HG02885 (cell line): ENCODE data around the gene GEMIN7.
A peak's percentile ranks its signal among the peaks of the same experiment; 100 is the strongest.

Source experiments
- ATAC-seq: cut with Tn5 transposase; IDR thresholded peaks from one replicate; pipeline ENCODE4 v1.9.1; 2021; ENCODE audit warnings: mild to moderate bottlenecking; ENCODE audit not compliant: unreplicated experiment, poor library complexity

The GEMIN7 gene, protein sequence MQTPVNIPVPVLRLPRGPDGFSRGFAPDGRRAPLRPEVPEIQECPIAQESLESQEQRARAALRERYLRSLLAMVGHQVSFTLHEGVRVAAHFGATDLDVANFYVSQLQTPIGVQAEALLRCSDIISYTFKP

DNA sequence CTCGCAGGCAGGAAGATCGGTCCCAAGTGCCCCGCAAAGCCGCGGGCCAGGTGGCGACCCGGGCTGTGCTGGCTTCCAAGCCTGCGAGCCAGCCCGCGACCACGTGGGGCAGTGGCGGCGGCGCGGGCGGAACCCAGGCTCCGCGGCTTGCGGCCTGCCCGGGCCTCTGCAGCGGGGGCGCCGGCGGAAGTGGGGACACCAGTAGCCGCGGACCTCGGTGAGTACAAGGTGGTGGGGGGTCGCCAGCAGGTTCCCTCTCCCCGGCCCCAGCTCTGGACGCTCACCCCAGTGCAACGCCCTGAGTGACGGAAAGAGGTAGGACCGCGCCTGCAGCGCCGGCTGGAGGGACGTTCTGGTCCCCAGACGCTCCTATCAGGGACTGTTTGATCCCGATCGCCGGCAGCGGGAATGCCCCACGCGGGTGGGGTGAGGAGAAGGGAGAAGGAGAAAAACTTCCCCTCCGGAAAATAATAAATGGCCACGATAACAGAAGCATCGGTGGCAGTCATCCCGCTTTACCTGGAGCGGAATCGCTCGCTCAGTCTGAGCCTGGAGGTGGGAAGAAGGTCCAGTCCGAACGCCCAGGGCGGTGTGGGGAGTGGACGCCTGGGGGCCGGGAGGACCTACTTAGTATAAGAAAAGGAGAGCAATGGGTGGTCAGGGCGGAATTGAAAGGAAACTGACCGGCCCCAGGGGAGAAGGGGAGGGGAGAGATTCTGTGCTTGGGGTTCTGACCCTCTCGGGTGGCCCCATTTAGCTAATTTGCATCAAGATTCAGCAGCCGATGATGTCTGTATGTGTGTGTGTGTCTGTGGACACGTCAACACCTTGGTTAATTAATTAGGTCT, at the start of gene GEMIN7:
Gene GEMIN7 (plus strand): TSS at position 198 of the 848 bp plus-strand sequence. CDS start 10,855 bp downstream, outside the sequence.
- ATAC-seq = peak; percentile 38

DNA sequence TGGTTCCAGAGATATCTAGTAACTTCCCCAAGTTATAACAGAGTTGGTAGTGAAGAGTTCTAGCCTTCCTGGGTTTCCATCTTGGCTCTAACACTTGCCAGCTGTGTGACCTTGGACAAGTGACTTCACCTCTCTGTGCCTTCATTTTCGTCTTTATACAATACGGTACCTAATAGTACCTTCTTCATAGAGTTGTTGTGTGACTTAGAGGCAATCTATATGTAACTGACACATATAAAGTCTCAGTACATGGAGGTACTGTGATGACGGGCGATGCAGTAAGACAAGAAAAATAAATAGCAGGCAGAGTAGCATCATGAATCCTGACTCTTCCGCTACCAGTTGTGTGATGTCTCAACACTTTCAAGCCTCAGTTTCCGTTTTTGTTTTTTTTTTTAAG, 48.2 kb upstream of the GEMIN7 start:
- ATAC-seq = no peak

DNA sequence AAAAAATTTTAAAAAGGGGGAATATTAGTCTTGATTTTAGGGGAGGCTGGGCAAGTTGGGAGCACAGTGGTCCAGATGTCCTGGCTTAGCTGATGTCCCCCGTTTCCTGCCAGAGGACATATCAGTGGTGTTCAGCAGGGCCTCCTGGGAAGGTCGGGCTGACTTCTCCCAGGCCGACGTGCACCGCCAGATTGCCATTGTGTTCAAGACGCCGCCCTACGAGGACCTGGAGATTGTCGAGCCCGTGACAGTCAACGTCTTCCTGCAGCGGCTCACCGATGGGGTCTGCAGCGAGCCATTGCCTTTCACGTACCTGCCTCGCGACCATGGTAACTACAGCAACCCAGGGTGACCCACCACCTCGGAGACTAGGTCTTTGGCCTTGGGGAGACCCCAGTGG, 46.6 kb upstream of the GEMIN7 start:
- ATAC-seq = no peak

DNA sequence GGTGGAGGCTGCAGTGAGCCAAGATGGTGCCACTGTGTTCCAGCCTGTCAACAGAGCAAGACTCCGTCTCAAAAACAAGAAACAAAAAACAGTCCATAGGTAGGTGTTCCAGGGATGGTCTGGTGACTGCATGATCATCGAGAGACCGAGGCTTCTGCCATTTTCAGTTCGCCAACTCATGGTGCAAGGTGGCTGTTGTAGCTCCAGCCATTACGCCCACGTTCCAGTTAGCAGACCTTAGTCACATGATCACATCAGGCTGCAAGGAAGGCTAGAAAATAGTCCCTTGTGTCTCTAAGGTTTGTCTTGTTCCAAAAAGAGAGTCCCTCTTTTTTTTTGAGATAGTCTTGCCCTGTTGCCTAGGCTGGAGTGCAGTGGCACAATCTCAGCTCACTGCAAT, 43.3 kb upstream of the GEMIN7 start:
- no peak for ATAC-seq

DNA sequence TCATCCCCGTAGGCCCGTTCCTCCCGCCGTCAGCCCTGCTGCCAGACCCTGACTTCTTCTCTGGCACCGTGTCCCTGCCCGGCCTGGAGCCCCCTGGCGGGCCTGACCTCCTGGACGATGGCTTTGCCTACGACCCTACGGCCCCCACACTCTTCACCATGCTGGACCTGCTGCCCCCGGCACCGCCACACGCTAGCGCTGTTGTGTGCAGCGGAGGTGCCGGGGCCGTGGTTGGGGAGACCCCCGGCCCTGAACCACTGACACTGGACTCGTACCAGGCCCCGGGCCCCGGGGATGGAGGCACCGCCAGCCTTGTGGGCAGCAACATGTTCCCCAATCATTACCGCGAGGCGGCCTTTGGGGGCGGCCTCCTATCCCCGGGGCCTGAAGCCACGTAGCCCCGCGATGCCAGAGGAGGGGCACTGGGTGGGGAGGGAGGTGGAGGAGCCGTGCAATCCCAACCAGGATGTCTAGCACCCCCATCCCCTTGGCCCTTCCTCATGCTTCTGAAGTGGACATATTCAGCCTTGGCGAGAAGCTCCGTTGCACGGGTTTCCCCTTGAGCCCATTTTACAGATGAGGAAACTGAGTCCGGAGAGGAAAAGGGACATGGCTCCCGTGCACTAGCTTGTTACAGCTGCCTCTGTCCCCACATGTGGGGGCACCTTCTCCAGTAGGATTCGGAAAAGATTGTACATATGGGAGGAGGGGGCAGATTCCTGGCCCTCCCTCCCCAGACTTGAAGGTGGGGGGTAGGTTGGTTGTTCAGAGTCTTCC, 41.5 kb upstream of the GEMIN7 start:
- ATAC-seq = no peak

DNA sequence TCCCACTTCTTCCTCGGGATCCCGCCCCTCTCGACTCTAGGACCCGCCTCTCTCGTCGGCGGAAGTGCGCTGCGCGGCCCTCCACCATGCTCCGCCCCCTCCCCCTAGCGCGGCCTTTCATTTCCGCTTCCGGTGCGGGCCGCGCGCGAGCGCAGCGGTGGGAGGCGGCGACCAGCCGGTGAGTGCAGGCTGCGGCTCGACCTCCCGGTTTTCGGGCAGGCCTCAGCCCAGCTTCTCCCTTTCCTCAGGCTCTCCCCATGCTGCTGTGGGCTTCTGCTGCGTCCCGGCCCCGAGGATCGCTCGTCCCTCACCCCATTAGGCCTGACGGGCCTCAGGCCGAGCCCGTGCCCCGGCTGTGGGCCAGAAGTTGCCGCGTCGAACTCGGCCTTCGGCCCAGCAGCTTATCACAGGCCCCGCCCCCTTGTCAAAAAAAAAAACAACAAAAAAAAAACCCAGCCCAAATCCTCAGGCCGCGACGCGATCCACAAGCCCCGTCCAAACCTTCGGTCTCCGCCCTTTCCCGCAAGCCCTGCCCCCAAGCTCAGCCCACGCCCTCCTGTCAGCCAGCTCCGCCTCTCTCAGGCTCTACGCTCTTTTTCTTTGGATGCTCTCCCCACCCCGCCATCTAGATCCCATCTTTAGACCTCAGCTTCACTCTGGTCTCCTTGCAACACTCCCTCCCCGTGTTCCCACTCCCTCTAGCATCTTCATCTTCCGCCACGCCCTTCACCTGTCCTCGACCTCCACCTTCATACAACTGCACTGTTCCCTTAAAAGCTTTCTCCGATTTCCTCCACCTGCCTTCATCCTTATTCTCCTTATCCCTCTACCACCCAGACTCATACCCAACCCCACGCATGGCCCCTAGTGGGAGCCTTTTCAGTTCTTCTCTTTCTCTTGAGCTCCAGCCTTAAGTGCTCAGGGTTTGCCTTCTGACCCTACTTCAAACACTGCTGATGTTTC, 39.8 kb upstream of the GEMIN7 start, which contains the start of gene CLASRP:
Gene CLASRP (plus strand): TSS at position 115 of the 963 bp plus-strand sequence. CDS start 1,168 bp downstream, outside the sequence.
- peak; percentile 90 for ATAC-seq

DNA sequence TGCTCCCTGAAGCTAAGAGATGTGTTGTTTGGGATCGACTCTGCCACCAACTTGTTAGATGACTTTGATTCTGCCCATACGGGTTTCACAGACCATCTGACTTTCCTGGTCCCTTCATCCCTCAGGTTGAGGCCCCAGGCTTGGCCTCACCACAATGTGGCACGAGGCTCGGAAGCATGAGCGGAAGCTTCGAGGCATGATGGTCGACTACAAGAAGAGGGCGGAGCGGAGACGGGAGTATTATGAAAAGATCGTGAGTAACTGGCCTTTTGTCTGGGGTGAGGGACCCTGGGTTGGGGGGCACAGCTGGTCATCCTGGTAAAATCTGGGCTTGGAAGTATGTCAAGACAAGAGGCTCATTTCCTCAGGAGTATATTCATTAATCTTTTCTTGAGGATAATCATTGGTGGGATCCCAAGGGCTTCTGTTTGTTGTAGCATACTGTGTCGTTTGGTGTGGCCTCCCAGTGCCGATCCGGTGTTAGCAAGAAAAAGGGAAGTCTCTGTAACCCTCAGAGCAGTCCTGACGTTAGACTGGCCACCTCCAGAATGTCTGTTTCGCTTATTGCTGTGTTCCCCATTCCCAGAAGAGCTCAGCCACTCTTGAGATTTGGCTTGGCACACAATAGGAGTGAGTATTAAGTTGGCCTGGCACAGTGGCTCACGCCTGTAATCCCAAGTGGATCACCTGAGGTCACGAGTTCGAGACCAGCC, 38.8 kb upstream of the GEMIN7 start:
- ATAC-seq = no peak

DNA sequence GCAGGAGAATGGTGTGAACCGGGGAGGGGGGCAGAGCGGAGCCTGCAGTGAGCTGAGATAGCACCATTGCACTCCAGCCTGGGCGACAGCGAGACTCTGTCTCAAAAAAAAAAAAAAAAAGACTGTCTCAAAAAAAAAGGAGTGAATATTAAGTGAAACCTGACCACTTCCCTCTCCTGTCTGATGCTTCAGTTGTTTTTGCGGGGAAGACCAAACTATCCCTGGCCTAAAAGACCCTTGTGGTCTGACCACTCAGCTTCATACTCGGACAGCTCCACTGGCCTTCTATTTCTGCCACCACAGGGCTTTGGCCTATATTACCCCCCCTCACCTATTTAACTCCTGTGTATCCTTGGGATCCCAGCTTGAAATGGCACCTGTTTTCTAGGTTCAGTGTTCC, 37.9 kb upstream of the GEMIN7 start:
- ATAC-seq = no peak

DNA sequence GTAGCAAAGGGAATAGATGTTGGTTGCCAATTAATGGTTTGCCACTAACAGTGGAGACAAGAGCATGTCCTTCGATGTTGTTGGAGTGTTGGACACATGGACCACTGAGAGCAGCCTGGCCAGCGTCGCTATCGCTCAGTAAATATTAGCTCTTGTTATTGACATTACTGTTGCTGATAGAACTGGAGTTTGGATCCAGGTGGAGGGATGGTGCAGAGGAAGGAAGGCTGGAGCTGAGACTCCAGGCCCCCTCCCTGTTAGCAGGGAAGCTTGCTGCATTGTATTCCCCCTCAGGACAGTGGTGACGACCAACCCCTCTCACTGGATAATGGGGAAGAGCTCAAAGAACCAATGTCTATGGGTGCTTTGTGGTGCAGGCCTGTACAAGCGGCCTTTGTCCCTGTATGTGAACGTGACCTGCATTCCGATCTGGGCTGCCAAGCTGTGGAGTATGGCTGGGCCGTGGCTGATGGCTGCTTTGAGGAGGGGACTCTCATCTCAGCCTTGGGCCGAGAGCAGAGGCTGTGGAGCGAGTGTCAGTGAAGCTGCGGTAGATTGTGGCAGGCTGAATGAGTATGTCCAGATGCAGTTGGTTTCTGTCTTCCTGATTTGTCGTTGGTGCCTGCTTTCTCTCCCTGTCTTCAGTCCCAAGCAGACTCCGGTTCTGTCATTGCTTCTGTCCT, 33.2 kb upstream of the GEMIN7 start:
- ATAC-seq = no peak

DNA sequence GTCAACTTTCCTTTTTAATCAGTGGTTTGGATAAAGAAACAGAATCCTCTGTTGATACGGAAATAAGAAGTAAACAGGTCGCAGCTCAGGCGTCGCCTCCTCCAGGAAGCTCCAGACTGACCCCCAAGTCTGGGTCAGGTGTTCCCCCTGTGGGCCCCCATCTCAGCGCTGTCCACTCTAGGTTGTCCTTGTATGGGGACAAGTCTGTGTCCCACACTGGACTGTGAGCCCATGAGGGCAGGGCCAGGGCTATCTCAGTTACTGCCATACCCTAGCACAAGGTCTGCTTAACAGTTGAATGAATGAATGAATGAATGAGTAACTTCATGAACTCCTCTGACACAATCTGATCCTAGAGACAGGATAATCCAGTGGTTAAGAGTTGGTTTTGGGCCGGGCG, 32.7 kb upstream of the GEMIN7 start:
- ATAC-seq = no peak

DNA sequence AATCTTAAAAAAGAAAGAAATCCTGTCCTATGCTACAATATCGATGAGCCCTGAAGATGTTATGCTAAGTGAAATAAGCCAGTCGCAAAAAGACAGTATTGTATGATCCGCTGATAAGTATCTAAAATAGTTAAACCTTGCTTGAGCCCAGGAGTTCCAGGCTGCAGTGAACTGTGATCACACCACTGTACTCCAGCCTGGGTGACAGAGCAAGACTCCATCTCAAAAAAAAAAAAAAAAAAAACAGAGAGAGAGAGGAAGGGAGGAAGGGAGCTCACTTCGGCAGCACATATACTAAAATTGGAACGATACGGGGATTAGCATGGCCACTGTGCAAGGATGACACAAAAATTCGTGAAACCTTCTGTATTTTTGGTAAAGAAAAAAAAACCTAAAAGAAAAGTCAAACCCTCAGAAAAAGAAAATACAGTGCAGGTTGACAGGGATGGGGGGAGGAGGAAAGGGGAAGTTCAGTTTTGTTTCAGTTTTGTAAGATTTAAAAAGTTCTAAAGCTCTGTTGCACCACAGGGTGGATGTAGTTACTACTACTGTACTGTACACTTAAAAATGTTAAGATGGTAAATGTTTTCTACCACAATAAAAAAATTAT, 31.8 kb upstream of the GEMIN7 start:
- ATAC-seq = peak; percentile 64

DNA sequence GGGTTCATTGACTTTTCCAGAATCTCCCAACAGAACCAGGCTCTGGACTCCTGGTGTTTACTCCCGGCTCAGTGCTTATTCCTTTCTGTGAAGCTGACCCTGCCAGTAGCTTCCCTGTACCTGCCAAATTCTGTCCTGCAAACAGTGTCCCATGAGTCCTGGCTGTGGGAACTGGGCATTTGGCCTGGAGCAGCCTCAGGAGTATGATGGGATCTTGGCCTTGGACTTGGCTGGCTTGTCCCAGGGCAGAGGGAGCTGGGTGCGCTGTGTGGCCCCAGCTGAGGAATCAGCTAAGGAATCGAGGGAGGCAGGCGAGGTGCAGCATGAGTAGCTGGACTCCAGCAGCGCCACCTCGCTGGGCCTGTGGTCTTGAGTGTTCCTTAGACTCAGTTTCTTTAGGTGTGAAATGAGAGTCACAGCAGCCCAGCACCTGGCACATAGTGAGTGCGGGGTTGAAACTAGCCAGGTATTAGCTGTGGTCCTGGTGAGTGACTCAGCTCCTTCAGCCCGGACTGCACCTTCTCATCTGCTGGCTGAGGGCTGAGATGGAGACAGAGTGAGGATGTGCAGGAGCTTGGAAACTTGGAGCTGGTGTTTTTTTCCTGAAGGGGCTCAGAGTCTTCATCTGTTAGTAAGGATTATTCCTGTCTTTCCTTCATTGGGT, 29.9 kb upstream of the GEMIN7 start:
- ATAC-seq = no peak

DNA sequence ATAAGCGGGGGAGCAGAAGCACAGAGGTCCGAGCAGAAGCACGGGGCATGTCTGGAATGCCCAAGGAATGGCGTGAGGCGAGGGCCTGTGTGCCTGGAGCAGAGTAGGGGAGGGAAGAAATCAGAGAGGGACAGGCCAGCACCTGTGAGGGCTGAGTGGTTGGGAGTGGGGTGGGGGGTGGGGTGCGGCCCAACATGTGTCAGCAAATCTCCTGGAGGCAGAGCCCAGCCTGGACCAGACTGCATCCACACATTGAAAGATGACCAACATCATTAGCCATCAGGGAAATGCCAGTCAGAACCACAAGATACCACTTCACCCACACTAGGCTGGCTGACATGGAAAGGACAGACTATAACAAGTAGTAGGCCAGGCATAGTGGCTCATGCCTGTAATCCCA, 29.0 kb upstream of the GEMIN7 start:
- no peak for ATAC-seq

DNA sequence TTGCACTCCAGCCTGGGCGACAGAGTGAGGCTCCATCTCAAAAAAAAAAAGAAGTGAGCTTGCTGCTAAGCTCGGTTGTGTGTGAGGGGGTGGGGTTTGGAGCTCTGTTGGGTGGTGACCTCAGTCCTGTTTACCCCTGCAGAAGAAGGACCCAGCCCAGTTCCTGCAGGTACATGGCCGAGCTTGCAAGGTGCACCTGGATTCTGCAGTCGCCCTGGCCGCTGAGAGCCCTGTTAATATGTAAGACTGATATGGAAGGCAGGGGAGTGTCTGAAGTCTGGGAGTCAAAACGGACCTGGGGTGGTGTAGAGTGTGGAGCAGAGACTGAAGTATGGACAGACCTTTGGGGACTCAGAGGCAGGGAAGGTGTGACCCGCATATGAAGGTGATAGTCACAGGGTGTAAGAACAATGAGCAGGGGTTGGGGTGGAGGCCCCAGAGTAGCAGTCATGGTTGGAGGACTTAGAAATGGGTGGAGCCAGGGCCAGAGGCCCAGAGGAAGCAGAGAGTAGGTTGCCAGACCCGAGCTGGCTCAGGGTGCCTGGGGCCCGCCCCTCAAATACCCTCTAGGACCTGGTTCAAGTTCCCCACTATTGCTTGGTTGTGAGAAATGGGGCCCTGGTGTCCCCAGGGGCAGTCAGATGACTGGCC, 27.0 kb upstream of the GEMIN7 start:
- no peak for ATAC-seq

DNA sequence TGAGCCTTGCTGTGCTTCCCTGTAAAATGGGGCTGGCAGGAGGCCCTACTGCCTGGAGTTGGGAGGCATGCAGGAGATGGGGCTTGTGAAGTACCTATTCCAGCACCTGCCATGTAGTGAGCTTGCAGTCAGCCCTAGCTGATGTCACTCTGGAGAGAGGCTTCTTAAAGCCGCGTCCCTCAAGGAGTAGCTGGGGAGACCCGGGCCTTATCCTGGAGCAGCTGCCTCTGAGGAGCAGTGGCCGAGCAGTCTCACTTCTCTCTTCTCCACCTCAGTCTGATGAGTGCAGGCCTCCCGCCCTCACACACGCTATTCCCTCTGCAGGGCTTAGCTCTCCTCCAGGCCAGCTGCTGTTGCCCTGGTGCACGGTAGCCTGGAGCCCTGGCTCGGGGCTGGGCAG, 22.2 kb upstream of the GEMIN7 start:
- ATAC-seq = no peak

DNA sequence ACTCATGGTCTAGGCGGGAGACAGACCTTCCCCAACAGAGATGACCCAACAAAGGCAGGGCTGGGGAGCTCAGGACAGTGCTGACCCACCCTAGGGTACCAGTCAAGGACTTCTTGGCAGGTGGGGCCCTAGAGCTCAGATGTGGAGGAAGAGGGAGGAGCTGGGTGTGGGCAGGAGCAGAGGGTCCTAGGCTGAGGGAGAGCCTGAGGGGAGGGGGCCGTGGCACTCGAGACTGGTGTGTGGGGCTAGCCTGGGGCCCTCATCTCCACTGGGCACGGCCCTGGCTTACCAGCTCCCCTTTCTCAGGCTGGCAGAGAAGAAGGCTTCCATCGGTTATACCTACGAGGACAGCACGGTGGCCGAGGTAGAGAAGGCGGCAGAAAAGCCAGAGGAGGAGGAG, 21.6 kb upstream of the GEMIN7 start:
- no peak for ATAC-seq

DNA sequence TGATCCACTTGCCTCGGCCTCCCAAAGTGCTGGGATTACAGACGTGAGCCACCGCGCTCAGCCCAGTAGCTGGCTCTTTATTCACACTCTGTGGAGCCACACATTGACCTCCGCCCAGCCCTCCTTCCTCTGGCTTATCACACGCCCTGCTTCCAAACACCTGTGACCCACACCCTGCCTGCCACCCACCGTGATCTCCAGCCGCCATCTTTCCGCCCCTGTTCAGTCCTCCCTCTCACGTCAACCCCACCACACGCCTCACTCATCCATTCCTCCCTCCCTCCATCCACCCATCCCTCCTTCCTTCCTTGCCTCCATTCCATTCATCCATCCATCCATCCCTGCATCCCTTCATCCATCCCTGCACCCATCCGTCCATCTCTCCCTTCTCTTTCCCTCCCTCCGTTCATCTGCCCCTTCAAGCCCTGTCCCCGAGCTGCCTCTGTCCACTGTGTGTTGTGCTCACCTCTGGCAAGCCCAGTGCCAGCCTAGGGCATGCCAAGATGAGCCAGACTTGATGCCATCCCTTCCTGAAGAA, 20.4 kb upstream of the GEMIN7 start:
- ATAC-seq = no peak
